Measurements from ENCODE around the gene SAT1.
"Not testable (repeated sequence)": the region's sequence is repeated elsewhere in the genome, so short reads cannot be mapped to it uniquely, and the experiment has no call there.

Gene SAT1

GRCh38 chrX:23752740-23753415 lies 30.1 kb upstream of the SAT1 start:
- Histone ChIP-seq H3K4me2 (no peak overlapping the region), H3K27me3 (no peaks in the 10 kb centered on the region)
- TF ChIP-seq Cebpa-rat (IDR thresholded peaks at IDR 0.05) = no peak

GRCh38 chrX:23754664-23755063 lies 28.3 kb upstream of the SAT1 start:
- Histone ChIP-seq H4K20me1 (no peaks in the 10 kb centered on the region), H3K27me3 (no peaks in the 10 kb centered on the region), H3K27ac (no peak overlapping the region), H3K4me3 (no peak overlapping the region), H3K9me3 (no peaks in the 10 kb centered on the region), H3K4me2 (no peak overlapping the region), H3K4me1 (no peaks in the 10 kb centered on the region), H3K36me3 (no peaks in the 10 kb centered on the region), H3K9ac (no peak overlapping the region)
- no peak for TF ChIP-seq Cebpa-rat (IDR thresholded peaks at IDR 0.05)

More at GRCh38 chrX:23752740-23753415, 30.1 kb upstream of the SAT1 start:
- no peak overlapping the region for H3K27ac ChIP-seq
- no peak overlapping the region for H3K9ac ChIP-seq
- H3K4me1 ChIP-seq = no peaks in the 10 kb centered on the region
- no peaks in the 10 kb centered on the region for H3K36me3 ChIP-seq
- H3K4me3 ChIP-seq = no peak overlapping the region
- no peaks in the 10 kb centered on the region for H4K20me1 ChIP-seq
- H3K9me3 ChIP-seq = no peaks in the 10 kb centered on the region

- no peaks in the 10 kb centered on the region for H3K27me3 ChIP-seq
- H3K27ac ChIP-seq = no peak overlapping the region
- H4K20me1 ChIP-seq = no peaks in the 10 kb centered on the region
- no peak overlapping the region for H3K9ac ChIP-seq
- H3K9me3 ChIP-seq = no peaks in the 10 kb centered on the region
- H3K4me2 ChIP-seq = no peak overlapping the region
- TF ChIP-seq Cebpa-rat (IDR thresholded peaks at IDR 0.05) = no peak
- no peaks in the 10 kb centered on the region for H3K4me1 ChIP-seq
- H3K4me3 ChIP-seq = no peak overlapping the region
- no peaks in the 10 kb centered on the region for H3K36me3 ChIP-seq
These were observed 26.8 kb upstream of the SAT1 start for GRCh38 chrX:23756165-23756564.

- no peaks in the 10 kb centered on the region for H3K36me3 ChIP-seq
- H3K27me3 ChIP-seq = no peaks in the 10 kb centered on the region
- TF ChIP-seq Cebpa-rat (IDR thresholded peaks at IDR 0.05) = no peak
- no peaks in the 10 kb centered on the region for H4K20me1 ChIP-seq
- H3K27ac ChIP-seq = no peak overlapping the region
- no peak overlapping the region for H3K9ac ChIP-seq
- H3K4me1 ChIP-seq = no peaks in the 10 kb centered on the region
- H3K4me3 ChIP-seq = no peak overlapping the region
- no peaks in the 10 kb centered on the region for H3K9me3 ChIP-seq
- no peak overlapping the region for H3K4me2 ChIP-seq
These were observed 23.2 kb upstream of the SAT1 start for GRCh38 chrX:23759821-23760220.

- Histone ChIP-seq H4K20me1 (no peaks in the 10 kb centered on the region), H3K4me1 (no peaks in the 10 kb centered on the region), H3K4me3 (no peak overlapping the region)
These were observed 18.6 kb upstream of the SAT1 start for GRCh38 chrX:23764188-23764984.

GRCh38 chrX:23765449-23765848 lies 17.5 kb upstream of the SAT1 start:
- no peaks in the 10 kb centered on the region for H3K27me3 ChIP-seq
- no peak overlapping the region for H3K4me3 ChIP-seq
- peaks cover 24% of the 10 kb centered on the region for H3K9me3 ChIP-seq
- H3K9ac ChIP-seq = no peak overlapping the region
- H3K27ac ChIP-seq = no peak overlapping the region
- H3K4me1 ChIP-seq = no peaks in the 10 kb centered on the region
- no peak for TF ChIP-seq Cebpa-rat (IDR thresholded peaks at IDR 0.05)
- H4K20me1 ChIP-seq = no peaks in the 10 kb centered on the region
- H3K4me2 ChIP-seq = no peak overlapping the region
- H3K36me3 ChIP-seq = no peaks in the 10 kb centered on the region

More at GRCh38 chrX:23764188-23764984, 18.6 kb upstream of the SAT1 start:
- Histone ChIP-seq H3K4me2 (no peak overlapping the region), H3K27ac (no peak overlapping the region), H3K36me3 (no peaks in the 10 kb centered on the region), H3K27me3 (no peaks in the 10 kb centered on the region), H3K9ac (no peak overlapping the region), H3K9me3 (peaks cover 24% of the 10 kb centered on the region)
- TF ChIP-seq Cebpa-rat (IDR thresholded peaks at IDR 0.05) = no peak

- Histone ChIP-seq H3K4me3 (no peak overlapping the region), H3K27me3 (no peaks in the 10 kb centered on the region), H3K36me3 (no peaks in the 10 kb centered on the region), H3K4me1 (no peaks in the 10 kb centered on the region), H4K20me1 (no peaks in the 10 kb centered on the region), H3K9me3 (peaks cover 24% of the 10 kb centered on the region), H3K9ac (no peak overlapping the region), H3K27ac (no peak overlapping the region), H3K4me2 (no peak overlapping the region)
- no peak for TF ChIP-seq Cebpa-rat (IDR thresholded peaks at IDR 0.05)
These were observed 17.1 kb upstream of the SAT1 start for GRCh38 chrX:23765868-23766267.

- Histone ChIP-seq H3K4me1 (no peaks in the 10 kb centered on the region), H3K27ac (no peak overlapping the region), H3K9ac (no peak overlapping the region), H4K20me1 (no peaks in the 10 kb centered on the region), H3K4me3 (no peak overlapping the region), H3K4me2 (no peak overlapping the region), H3K27me3 (no peaks in the 10 kb centered on the region), H3K9me3 (peaks cover 24% of the 10 kb centered on the region), H3K36me3 (no peaks in the 10 kb centered on the region)
- no peak for TF ChIP-seq Cebpa-rat (IDR thresholded peaks at IDR 0.05)
These were observed 16.1 kb upstream of the SAT1 start for GRCh38 chrX:23766650-23767551.

- no peak overlapping the region for H3K9ac ChIP-seq
- no peaks in the 10 kb centered on the region for H3K4me1 ChIP-seq
- no peak overlapping the region for H3K27ac ChIP-seq
- no peak overlapping the region for H3K4me3 ChIP-seq
- H3K27me3 ChIP-seq = no peaks in the 10 kb centered on the region
- no peaks in the 10 kb centered on the region for H3K36me3 ChIP-seq
- TF ChIP-seq Cebpa-rat (IDR thresholded peaks at IDR 0.05) = no peak
- H3K9me3 ChIP-seq = peaks cover 24% of the 10 kb centered on the region
- H4K20me1 ChIP-seq = no peaks in the 10 kb centered on the region
- no peak overlapping the region for H3K4me2 ChIP-seq
These were observed 12.8 kb upstream of the SAT1 start for GRCh38 chrX:23770142-23770541.

- not testable (repeated sequence) for H3K4me1 ChIP-seq, H3K27ac ChIP-seq, H3K9ac ChIP-seq, H4K20me1 ChIP-seq, H3K36me3 ChIP-seq, H3K27me3 ChIP-seq, H3K4me3 ChIP-seq, H3K4me2 ChIP-seq
- H3K9me3 ChIP-seq = peaks cover 15% of the 10 kb centered on the region
These were observed 11.9 kb upstream of the SAT1 start for GRCh38 chrX:23771086-23771485.

Data from BLaER1 (cell line).